HEK293 (cell line): Measurements from ENCODE around the gene DCST1.
A peak's percentile ranks its signal among the peaks of the same experiment; 100 is the strongest.

Experiments
- AEBP2 ChIP-seq: fragments of 450-650 bp; formaldehyde crosslinking; IDR thresholded peaks from 2 replicates; pipeline ENCODE4 v1.5.1; 2016; ENCODE audit warnings: missing biosample characterization, missing genetic modification characterization, borderline replicate concordance
- ATF2 ChIP-seq: fragments of 450-650 bp; formaldehyde crosslinking; IDR thresholded peaks from 2 replicates; pipeline ENCODE4 v1.5.1; 2016; ENCODE audit warnings: missing biosample characterization, missing genetic modification characterization, low read depth
- GLIS2 ChIP-seq: fragments of 450-650 bp; formaldehyde crosslinking; IDR thresholded peaks from 2 replicates; pipeline ENCODE4 v1.5.1; 2016; ENCODE audit warnings: missing biosample characterization, missing genetic modification characterization
- HOXC10 ChIP-seq: sonication (generic); formaldehyde crosslinking; IDR thresholded peaks from 2 replicates; pipeline ENCODE4 v1.8.1; 2023; ENCODE audit warnings: mild to moderate bottlenecking, missing genetic modification reagents
- OSR2 ChIP-seq: fragments of 450-650 bp; formaldehyde crosslinking; IDR thresholded peaks from 2 replicates; pipeline ENCODE4 v1.5.1; 2016; ENCODE audit warnings: missing biosample characterization, missing genetic modification characterization
- PRDM1 ChIP-seq: fragments of 450-650 bp; formaldehyde crosslinking; IDR thresholded peaks from 2 replicates; pipeline ENCODE4; 2016; ENCODE audit warnings: missing biosample characterization, missing genetic modification characterization
- PRDM6 ChIP-seq: fragments of 450-650 bp; formaldehyde crosslinking; IDR thresholded peaks from 2 replicates; pipeline ENCODE4 v1.5.1; 2017; ENCODE audit warnings: missing biosample characterization, missing genetic modification characterization
- ZBTB20 ChIP-seq: fragments of 450-650 bp; formaldehyde crosslinking; IDR thresholded peaks from 2 replicates; pipeline ENCODE4 v1.5.1; 2016; ENCODE audit warnings: missing biosample characterization, missing genetic modification characterization
- ZBTB7A ChIP-seq: fragments of 450-650 bp; formaldehyde crosslinking; IDR thresholded peaks from 2 replicates; pipeline ENCODE4 v1.5.1; 2016; ENCODE audit warnings: low read depth, missing biosample characterization, missing genetic modification characterization
- ZNF274 ChIP-seq, 2 experiments: fragments of 200-500 bp in 1 of 2; fragments of 450-650 bp in 1 of 2; sonication (Bioruptor generic) in 1 of 2; formaldehyde crosslinking in 1 of 2; IDR thresholded peaks; 2 replicates each; pipeline versions ENCODE4 v1.5.1 to v1.6.1; 2014 to 2016; ENCODE audit warnings: borderline replicate concordance in 1 of 2, inconsistent platforms in 1 of 2, low read length in 1 of 2, missing biosample characterization in 1 of 2, missing genetic modification characterization in 1 of 2
- ZNF341 ChIP-seq: fragments of 450-650 bp; formaldehyde crosslinking; IDR thresholded peaks from 2 replicates; pipeline ENCODE4; 2016; ENCODE audit warnings: low read depth, missing biosample characterization, missing genetic modification characterization
- ZNF362 ChIP-seq: fragments of 450-650 bp; formaldehyde crosslinking; IDR thresholded peaks from 2 replicates; pipeline ENCODE4 v1.5.1; 2016; ENCODE audit warnings: missing biosample characterization, missing genetic modification characterization
- ZNF473 ChIP-seq: fragments of 450-650 bp; formaldehyde crosslinking; IDR thresholded peaks from 2 replicates; pipeline ENCODE4 v1.5.1; 2017; ENCODE audit warnings: missing biosample characterization, missing genetic modification characterization
- ZNF610 ChIP-seq: fragments of 450-650 bp; formaldehyde crosslinking; IDR thresholded peaks from 2 replicates; pipeline ENCODE4 v1.5.1; 2016; ENCODE audit warnings: missing biosample characterization, missing genetic modification characterization, borderline replicate concordance
- ZNF629 ChIP-seq: fragments of 450-650 bp; formaldehyde crosslinking; IDR thresholded peaks from 2 replicates; pipeline ENCODE4 v1.5.1; 2017; ENCODE audit warnings: missing biosample characterization, missing genetic modification characterization
- ZNF692 ChIP-seq: fragments of 450-650 bp; formaldehyde crosslinking; IDR thresholded peaks from 2 replicates; pipeline ENCODE4 v1.5.1; 2016; ENCODE audit warnings: missing biosample characterization, missing genetic modification characterization
- ZNF768 ChIP-seq: fragments of 450-650 bp; formaldehyde crosslinking; IDR thresholded peaks from 2 replicates; pipeline ENCODE4 v1.5.1; 2018; ENCODE audit warnings: missing biosample characterization, mild to moderate bottlenecking, missing genetic modification characterization
- ZSCAN16 ChIP-seq: fragments of 450-650 bp; formaldehyde crosslinking; IDR thresholded peaks from 2 replicates; pipeline ENCODE4 v1.5.1; 2016; ENCODE audit warnings: missing biosample characterization, missing genetic modification characterization
- ZSCAN23 ChIP-seq: fragments of 450-650 bp; formaldehyde crosslinking; IDR thresholded peaks from 2 replicates; pipeline ENCODE4 v1.5.1; 2016; ENCODE audit warnings: missing biosample characterization, missing genetic modification characterization
- ZXDB ChIP-seq: fragments of 450-650 bp; formaldehyde crosslinking; IDR thresholded peaks from 2 replicates; pipeline ENCODE4 v1.5.1; 2016; ENCODE audit warnings: missing biosample characterization, missing genetic modification characterization
- TF ChIP-seq, protein P1 (sequence below): fragments of 450-650 bp; formaldehyde crosslinking; IDR thresholded peaks from 2 replicates; pipeline ENCODE4 v1.5.1; 2017; ENCODE audit warnings: missing biosample characterization, missing genetic modification characterization
- TF ChIP-seq, protein P2 (sequence below): sonication (generic); formaldehyde crosslinking; IDR thresholded peaks from 2 replicates; pipeline ENCODE4 v1.8.1; 2022; ENCODE audit warnings: mild to moderate bottlenecking, moderate library complexity, missing genetic modification reagents
- TF ChIP-seq, protein P3 (sequence below): fragments of 450-650 bp; IDR thresholded peaks from 2 replicates; pipeline ENCODE4 v1.5.1; 2018; ENCODE audit warnings: missing biosample characterization, mild to moderate bottlenecking, missing genetic modification characterization
- TF ChIP-seq, protein P4 (sequence below): fragments of 450-650 bp; formaldehyde crosslinking; IDR thresholded peaks from 2 replicates; pipeline ENCODE4 v1.5.1; 2016; ENCODE audit warnings: missing biosample characterization, missing genetic modification characterization

Gene DCST1

GRCh38 chr1:155044812-155045657, 11.4 kb downstream of the DCST1 start (continued):
- peak; percentile 47; the same call in 1 of the 2 replicates for TF ChIP-seq ZNF692 (tag by site-specific recombination)
- TF ChIP-seq ZSCAN16, result no peak
- TF ChIP-seq, protein P1, sequence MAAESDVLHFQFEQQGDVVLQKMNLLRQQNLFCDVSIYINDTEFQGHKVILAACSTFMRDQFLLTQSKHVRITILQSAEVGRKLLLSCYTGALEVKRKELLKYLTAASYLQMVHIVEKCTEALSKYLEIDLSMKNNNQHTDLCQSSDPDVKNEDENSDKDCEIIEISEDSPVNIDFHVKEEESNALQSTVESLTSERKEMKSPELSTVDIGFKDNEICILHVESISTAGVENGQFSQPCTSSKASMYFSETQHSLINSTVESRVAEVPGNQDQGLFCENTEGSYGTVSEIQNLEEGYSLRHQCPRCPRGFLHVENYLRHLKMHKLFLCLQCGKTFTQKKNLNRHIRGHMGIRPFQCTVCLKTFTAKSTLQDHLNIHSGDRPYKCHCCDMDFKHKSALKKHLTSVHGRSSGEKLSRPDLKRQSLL (tag by site-specific recombination), result no peak
- no peak for TF ChIP-seq ZNF274 (IDR thresholded peaks at IDR 0.05; ENCODE audit: low read length)
- no peak for TF ChIP-seq ZNF274 (tag by site-specific recombination; IDR thresholded peaks at IDR 0.05; ENCODE audit: borderline replicate concordance)
- TF ChIP-seq ZXDB (tag by site-specific recombination), result no peak
- TF ChIP-seq HOXC10, result no peak
- no peak for TF ChIP-seq PRDM6 (tag by site-specific recombination)
- TF ChIP-seq, protein P2, sequence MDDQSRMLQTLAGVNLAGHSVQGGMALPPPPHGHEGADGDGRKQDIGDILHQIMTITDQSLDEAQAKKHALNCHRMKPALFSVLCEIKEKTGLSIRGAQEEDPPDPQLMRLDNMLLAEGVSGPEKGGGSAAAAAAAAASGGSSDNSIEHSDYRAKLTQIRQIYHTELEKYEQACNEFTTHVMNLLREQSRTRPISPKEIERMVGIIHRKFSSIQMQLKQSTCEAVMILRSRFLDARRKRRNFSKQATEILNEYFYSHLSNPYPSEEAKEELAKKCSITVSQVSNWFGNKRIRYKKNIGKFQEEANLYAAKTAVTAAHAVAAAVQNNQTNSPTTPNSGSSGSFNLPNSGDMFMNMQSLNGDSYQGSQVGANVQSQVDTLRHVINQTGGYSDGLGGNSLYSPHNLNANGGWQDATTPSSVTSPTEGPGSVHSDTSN (CRISPR knock-in tag), result no peak
- TF ChIP-seq ZNF629 (tag by site-specific recombination), result peak; percentile 59; the same call in 1 of the 2 replicates
- no peak for TF ChIP-seq ZBTB7A
- no peak for TF ChIP-seq ZNF768 (tag by site-specific recombination)
- TF ChIP-seq, protein P3, sequence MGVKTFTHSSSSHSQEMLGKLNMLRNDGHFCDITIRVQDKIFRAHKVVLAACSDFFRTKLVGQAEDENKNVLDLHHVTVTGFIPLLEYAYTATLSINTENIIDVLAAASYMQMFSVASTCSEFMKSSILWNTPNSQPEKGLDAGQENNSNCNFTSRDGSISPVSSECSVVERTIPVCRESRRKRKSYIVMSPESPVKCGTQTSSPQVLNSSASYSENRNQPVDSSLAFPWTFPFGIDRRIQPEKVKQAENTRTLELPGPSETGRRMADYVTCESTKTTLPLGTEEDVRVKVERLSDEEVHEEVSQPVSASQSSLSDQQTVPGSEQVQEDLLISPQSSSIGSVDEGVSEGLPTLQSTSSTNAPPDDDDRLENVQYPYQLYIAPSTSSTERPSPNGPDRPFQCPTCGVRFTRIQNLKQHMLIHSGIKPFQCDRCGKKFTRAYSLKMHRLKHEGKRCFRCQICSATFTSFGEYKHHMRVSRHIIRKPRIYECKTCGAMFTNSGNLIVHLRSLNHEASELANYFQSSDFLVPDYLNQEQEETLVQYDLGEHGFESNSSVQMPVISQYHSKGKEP (tag by site-specific recombination), result no peak
- peak; percentile 70; the same call in 1 of the 2 replicates for TF ChIP-seq ATF2
- no peak for TF ChIP-seq ZBTB20 (tag by site-specific recombination)
- TF ChIP-seq, protein P4, sequence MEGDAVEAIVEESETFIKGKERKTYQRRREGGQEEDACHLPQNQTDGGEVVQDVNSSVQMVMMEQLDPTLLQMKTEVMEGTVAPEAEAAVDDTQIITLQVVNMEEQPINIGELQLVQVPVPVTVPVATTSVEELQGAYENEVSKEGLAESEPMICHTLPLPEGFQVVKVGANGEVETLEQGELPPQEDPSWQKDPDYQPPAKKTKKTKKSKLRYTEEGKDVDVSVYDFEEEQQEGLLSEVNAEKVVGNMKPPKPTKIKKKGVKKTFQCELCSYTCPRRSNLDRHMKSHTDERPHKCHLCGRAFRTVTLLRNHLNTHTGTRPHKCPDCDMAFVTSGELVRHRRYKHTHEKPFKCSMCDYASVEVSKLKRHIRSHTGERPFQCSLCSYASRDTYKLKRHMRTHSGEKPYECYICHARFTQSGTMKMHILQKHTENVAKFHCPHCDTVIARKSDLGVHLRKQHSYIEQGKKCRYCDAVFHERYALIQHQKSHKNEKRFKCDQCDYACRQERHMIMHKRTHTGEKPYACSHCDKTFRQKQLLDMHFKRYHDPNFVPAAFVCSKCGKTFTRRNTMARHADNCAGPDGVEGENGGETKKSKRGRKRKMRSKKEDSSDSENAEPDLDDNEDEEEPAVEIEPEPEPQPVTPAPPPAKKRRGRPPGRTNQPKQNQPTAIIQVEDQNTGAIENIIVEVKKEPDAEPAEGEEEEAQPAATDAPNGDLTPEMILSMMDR, result peak; percentile 72
- no peak for TF ChIP-seq ZNF473 (tag by site-specific recombination)
- no peak for TF ChIP-seq OSR2 (tag by site-specific recombination)
- TF ChIP-seq ZNF362 (tag by site-specific recombination), result no peak
- 0 out of 2 replicates have a peak, but pooled peaks have one; percentile 15 for TF ChIP-seq PRDM1 (tag by site-specific recombination)
- no peak for TF ChIP-seq GLIS2 (tag by site-specific recombination)
- TF ChIP-seq ZNF341, result peak; percentile 36; the same call in 1 of the 2 replicates
- TF ChIP-seq ZNF610 (tag by site-specific recombination), result no peak
- no peak for TF ChIP-seq ZSCAN23 (tag by site-specific recombination)
- TF ChIP-seq AEBP2 (tag by site-specific recombination), result no peak
